ENCODE data around the gene PTPN11. TPM values are rescaled to one million over a fixed set of nuclear protein-coding genes. Genes with fewer than 3 reads are reported as not detected.

Gene PTPN11
- polyA plus RNA-seq, 1 donor (not counting 4 experiments of a cell fraction or from before 2014, with no cell fraction given): 95.3 TPM

DNA sequence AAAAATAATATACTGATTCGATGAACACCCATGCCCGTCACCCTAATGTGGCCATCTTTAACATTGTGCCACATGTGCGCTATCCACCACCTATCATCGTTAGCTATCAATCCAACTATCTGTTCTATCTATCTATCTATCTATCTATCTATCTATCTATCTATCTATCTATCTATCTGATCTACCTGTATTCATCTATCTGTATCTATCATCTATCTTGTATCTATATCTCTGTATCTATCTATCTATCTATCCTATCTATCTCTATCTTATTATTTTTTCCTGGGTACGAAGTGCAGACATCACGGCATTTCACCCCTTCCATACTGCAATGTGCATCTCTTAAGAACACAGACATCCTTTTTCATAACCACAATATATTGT, 106.7 kb downstream of the PTPN11 start:
- H3K27ac ChIP-seq (ENCODE audit: control insufficient read depth, insufficient read depth, low read length): no peak overlapping the region
- no peak overlapping the region for H3K4me3 ChIP-seq (ENCODE audit: control insufficient read depth in 2 of 3, extremely low read depth in 1 of 3, insufficient read depth in 2 of 3, low read depth in 1 of 3, low read length in 3 of 3)
- H3K9me1 ChIP-seq (ENCODE audit: control insufficient read depth, extremely low read depth, insufficient read depth, low read length): no peaks in the 10 kb centered on the region
- FAIRE-seq (no peak), DNase-seq (ENCODE audit: low read depth, low spot score) (no peak)
- no peaks in the 10 kb centered on the region for H3K27me3 ChIP-seq (ENCODE audit: control insufficient read depth, extremely low read depth, insufficient read depth, low read length)
- no peaks in the 10 kb centered on the region for H3K9me3 ChIP-seq (ENCODE audit: control insufficient read depth, low read depth, low read length)
- no peaks in the 10 kb centered on the region for H4K20me1 ChIP-seq (ENCODE audit: control insufficient read depth, extremely low read depth, insufficient read depth, low read length)
- H2AFZ ChIP-seq (ENCODE audit: control insufficient read depth, low read length): no peak overlapping the region
- dilution Hi-C loops (cut with MboI; ENCODE audit: extremely low pct_ligation_motif_present, low sequenced_read_pairs): no loop called here
- H3K79me2 ChIP-seq (ENCODE audit: control insufficient read depth, insufficient read depth, low read length): no peaks in the 10 kb centered on the region
- H3K9ac ChIP-seq (ENCODE audit: control insufficient read depth, extremely low read depth, insufficient read depth, low read length): no peak overlapping the region
- H3K4me1 ChIP-seq (ENCODE audit: control insufficient read depth, extremely low read depth, insufficient read depth, low read length): peaks cover 7% of the 10 kb centered on the region
- no peak overlapping the region for H3K4me2 ChIP-seq (ENCODE audit: control insufficient read depth, extremely low read depth, insufficient read depth, low read depth, low read length)
- no peak for TF ChIP-seq EZH2 (IDR thresholded peaks at IDR 0.05; ENCODE audit: low read length)
- TF ChIP-seq, protein P1, sequence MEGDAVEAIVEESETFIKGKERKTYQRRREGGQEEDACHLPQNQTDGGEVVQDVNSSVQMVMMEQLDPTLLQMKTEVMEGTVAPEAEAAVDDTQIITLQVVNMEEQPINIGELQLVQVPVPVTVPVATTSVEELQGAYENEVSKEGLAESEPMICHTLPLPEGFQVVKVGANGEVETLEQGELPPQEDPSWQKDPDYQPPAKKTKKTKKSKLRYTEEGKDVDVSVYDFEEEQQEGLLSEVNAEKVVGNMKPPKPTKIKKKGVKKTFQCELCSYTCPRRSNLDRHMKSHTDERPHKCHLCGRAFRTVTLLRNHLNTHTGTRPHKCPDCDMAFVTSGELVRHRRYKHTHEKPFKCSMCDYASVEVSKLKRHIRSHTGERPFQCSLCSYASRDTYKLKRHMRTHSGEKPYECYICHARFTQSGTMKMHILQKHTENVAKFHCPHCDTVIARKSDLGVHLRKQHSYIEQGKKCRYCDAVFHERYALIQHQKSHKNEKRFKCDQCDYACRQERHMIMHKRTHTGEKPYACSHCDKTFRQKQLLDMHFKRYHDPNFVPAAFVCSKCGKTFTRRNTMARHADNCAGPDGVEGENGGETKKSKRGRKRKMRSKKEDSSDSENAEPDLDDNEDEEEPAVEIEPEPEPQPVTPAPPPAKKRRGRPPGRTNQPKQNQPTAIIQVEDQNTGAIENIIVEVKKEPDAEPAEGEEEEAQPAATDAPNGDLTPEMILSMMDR (optimal IDR thresholded peaks at IDR 0.05 in 1 of 3, IDR thresholded peaks at IDR 0.05 in 1 of 3, conservative IDR thresholded peaks at IDR 0.05 in 1 of 3; ENCODE audit: extremely low read depth in 1 of 3, insufficient read depth in 2 of 3, low read length in 3 of 3): no peak
- no peaks in the 10 kb centered on the region for H3K36me3 ChIP-seq (ENCODE audit: control insufficient read depth in 2 of 2, extremely low read depth in 1 of 2, insufficient read depth in 2 of 2, low read length in 2 of 2)

DNA sequence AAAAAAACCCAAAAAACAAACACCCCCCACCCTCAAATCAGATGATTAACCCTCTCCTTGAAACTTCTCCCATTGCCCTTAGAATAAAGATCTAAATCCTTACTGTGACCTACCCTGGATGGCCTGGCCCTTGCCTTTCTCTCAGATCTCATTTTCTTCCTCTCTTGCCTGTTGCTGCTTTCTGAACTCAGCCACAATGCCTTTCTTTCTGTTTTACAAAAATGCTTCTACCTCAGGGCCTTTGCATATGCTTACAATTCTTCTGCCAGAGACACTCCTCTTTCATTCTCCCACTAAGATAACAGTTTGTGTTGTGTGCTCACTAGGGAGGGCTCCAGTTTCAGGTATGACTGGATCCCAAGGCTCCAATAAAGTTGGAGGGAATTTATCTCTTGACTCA, 108.3 kb downstream of the PTPN11 start:
- H4K20me1 ChIP-seq (ENCODE audit: control insufficient read depth, extremely low read depth, insufficient read depth, low read length): no peaks in the 10 kb centered on the region
- no peaks in the 10 kb centered on the region for H3K27me3 ChIP-seq (ENCODE audit: control insufficient read depth, extremely low read depth, insufficient read depth, low read length)
- DNase-seq (ENCODE audit: low read depth, low spot score): no peak
- H3K9me1 ChIP-seq (ENCODE audit: control insufficient read depth, extremely low read depth, insufficient read depth, low read length): no peaks in the 10 kb centered on the region
- H2AFZ ChIP-seq (ENCODE audit: control insufficient read depth, low read length): no peak overlapping the region
- H3K4me2 ChIP-seq (ENCODE audit: control insufficient read depth, extremely low read depth, insufficient read depth, low read depth, low read length): no peak overlapping the region
- TF ChIP-seq, protein P1 (optimal IDR thresholded peaks at IDR 0.05 in 1 of 3, IDR thresholded peaks at IDR 0.05 in 1 of 3, conservative IDR thresholded peaks at IDR 0.05 in 1 of 3; ENCODE audit: extremely low read depth in 1 of 3, insufficient read depth in 2 of 3, low read length in 3 of 3): no peak
- TF ChIP-seq EZH2 (IDR thresholded peaks at IDR 0.05; ENCODE audit: low read length): no peak
- H3K4me1 ChIP-seq (ENCODE audit: control insufficient read depth, extremely low read depth, insufficient read depth, low read length): peaks cover 7% of the 10 kb centered on the region
- no peaks in the 10 kb centered on the region for H3K9me3 ChIP-seq (ENCODE audit: control insufficient read depth, low read depth, low read length)
- H3K4me3 ChIP-seq (ENCODE audit: control insufficient read depth in 2 of 3, extremely low read depth in 1 of 3, insufficient read depth in 2 of 3, low read depth in 1 of 3, low read length in 3 of 3): no peak overlapping the region
- no peak for FAIRE-seq
- no peak overlapping the region for H3K27ac ChIP-seq (ENCODE audit: control insufficient read depth, insufficient read depth, low read length)
- no peaks in the 10 kb centered on the region for H3K79me2 ChIP-seq (ENCODE audit: control insufficient read depth, insufficient read depth, low read length)
- no peaks in the 10 kb centered on the region for H3K36me3 ChIP-seq (ENCODE audit: control insufficient read depth in 2 of 2, extremely low read depth in 1 of 2, insufficient read depth in 2 of 2, low read length in 2 of 2)
- dilution Hi-C loops (cut with MboI; ENCODE audit: extremely low pct_ligation_motif_present, low sequenced_read_pairs): no loop called here
- no peak overlapping the region for H3K9ac ChIP-seq (ENCODE audit: control insufficient read depth, extremely low read depth, insufficient read depth, low read length)
